GM18505 (cell line): ENCODE results near the gene AMZ2.
"Not testable (repeated sequence)": the region's sequence is repeated elsewhere in the genome, so short reads cannot be mapped to it uniquely, and the experiment has no call there.

Experiments used
- ATAC-seq: cut with Tn5 transposase; IDR thresholded peaks from one replicate; pipeline ENCODE4 v1.9.1; 2021; ENCODE audit not compliant: unreplicated experiment
- POLR2A ChIP-seq: IDR thresholded peaks from 4 replicates; pipeline ENCODE4 v1.6.1; 2011; ENCODE audit warnings: borderline replicate concordance; ENCODE audit not compliant: insufficient read depth, insufficient read length; ENCODE audit errors: extremely low read depth

Gene AMZ2

GRCh38 chr17:68237369-68238163, 10.3 kb upstream of the AMZ2 start:
- peak; percentile 65 for ATAC-seq
- TF ChIP-seq POLR2A = peak; percentile 52

- no peak for TF ChIP-seq POLR2A
- peak; percentile 2 for ATAC-seq
Measured at GRCh38 chr17:68238164-68238870, 9.5 kb upstream of the AMZ2 start.

GRCh38 chr17:68238871-68239253, 9.0 kb upstream of the AMZ2 start:
- no peak for ATAC-seq
- TF ChIP-seq POLR2A = no peak

GRCh38 chr17:68239632-68240366, 8.0 kb upstream of the AMZ2 start:
- no peak for ATAC-seq
- no peak for TF ChIP-seq POLR2A

GRCh38 chr17:68246271-68247028, 1.4 kb upstream of the AMZ2 start:
- no peak for ATAC-seq
- TF ChIP-seq POLR2A = no peak

GRCh38 chr17:68248199-68248825, 469 bp downstream of the AMZ2 start:
- peak; percentile 27 for ATAC-seq
- TF ChIP-seq POLR2A = no peak

GRCh38 chr17:68248891-68249290, 1.0 kb downstream of the AMZ2 start:
- no peak for TF ChIP-seq POLR2A
- ATAC-seq = no peak

GRCh38 chr17:68249354-68249765, 1.5 kb downstream of the AMZ2 start:
- no peak for TF ChIP-seq POLR2A
- ATAC-seq = no peak

GRCh38 chr17:68253426-68253825, 5.6 kb downstream of the AMZ2 start:
- ATAC-seq = not testable (repeated sequence)

- TF ChIP-seq POLR2A = no peak
- no peak for ATAC-seq
Measured at GRCh38 chr17:68255151-68255550, 7.3 kb downstream of the AMZ2 start.

GRCh38 chr17:68255731-68256538, 8.1 kb downstream of the AMZ2 start:
- no peak for TF ChIP-seq POLR2A
- ATAC-seq = no peak

GRCh38 chr17:68256701-68257100, 8.9 kb downstream of the AMZ2 start:
- not testable (repeated sequence) for ATAC-seq
